ENCODE data around the gene RIF1. TPM values are rescaled to one million over a fixed set of nuclear protein-coding genes. Genes with fewer than 3 reads are reported as not detected.

RIF1 gene
- total and polyA plus RNA-seq, 4 donors: 2.2 to 26.9 (median 12.2) TPM

- TF ChIP-seq REST (IDR thresholded peaks at IDR 0.05): no peak
Observed at GRCh38 chr2:151465771-151466170, 56.1 kb downstream of the RIF1 start (continued).

- H3K36me3 ChIP-seq (ENCODE audit: control insufficient read depth in 4 of 4, insufficient read depth in 3 of 4, low read depth in 1 of 4, low read length in 3 of 4): peaks cover 1 to 55% (median 49%) of the 10 kb centered on the region in 4 donors
- no peaks in the 10 kb centered on the region for H3K9me3 ChIP-seq (ENCODE audit: control insufficient read depth in 4 of 4, low read length in 3 of 4)
- H3K4me3 ChIP-seq (ENCODE audit: low read depth in 1 of 3, low read length in 3 of 3): no peak overlapping the region
- no peaks in the 10 kb centered on the region for H3K27me3 ChIP-seq (ENCODE audit: control insufficient read depth in 4 of 4, insufficient read depth in 4 of 4, low read length in 3 of 4)
- TF ChIP-seq REST (IDR thresholded peaks at IDR 0.05) (no peak), SP1 (IDR thresholded peaks at IDR 0.05) (no peak), EGR1 (IDR thresholded peaks at IDR 0.05; ENCODE audit: low read depth in 2 of 2) (no peak), MAX (IDR thresholded peaks at IDR 0.05) (no peak), ATF3 (IDR thresholded peaks at IDR 0.05) (no peak), CTCF (IDR thresholded peaks at IDR 0.05; ENCODE audit: low read depth, low read length, missing input control) (no peak), JUND (IDR thresholded peaks at IDR 0.05) (no peak)
- 100% methylated on average over 1 of the region's 1 CpG for WGBS
- H3K27ac ChIP-seq (ENCODE audit: low read depth in 1 of 2, low read length in 2 of 2): no peak overlapping the region
- no peak overlapping the region for H3K9ac ChIP-seq (ENCODE audit: low read depth in 1 of 2, low read length in 2 of 2)
- DNase-seq (ENCODE audit: low spot score): no peak
- no peaks in the 10 kb centered on the region for H3K4me1 ChIP-seq (ENCODE audit: control insufficient read depth in 4 of 4, insufficient read depth in 4 of 4, low read length in 3 of 4)
Observed at GRCh38 chr2:151470556-151470955, 60.9 kb downstream of the RIF1 start.

- no peak for DNase-seq (ENCODE audit: low spot score)
Observed at GRCh38 chr2:151472966-151473365, 63.3 kb downstream of the RIF1 start.

More at GRCh38 chr2:151472966-151473365, 63.3 kb downstream of the RIF1 start:
- Histone ChIP-seq H3K27ac (ENCODE audit: low read depth in 1 of 2, low read length in 2 of 2) (no peak overlapping the region), H3K9ac (ENCODE audit: low read depth in 1 of 2, low read length in 2 of 2) (no peak overlapping the region), H3K27me3 (ENCODE audit: control insufficient read depth in 4 of 4, insufficient read depth in 4 of 4, low read length in 3 of 4) (no peaks in the 10 kb centered on the region), H3K9me3 (ENCODE audit: control insufficient read depth in 4 of 4, low read length in 3 of 4) (no peaks in the 10 kb centered on the region), H3K36me3 (ENCODE audit: control insufficient read depth in 4 of 4, insufficient read depth in 3 of 4, low read depth in 1 of 4, low read length in 3 of 4) (peaks cover 0 to 40% (median 32%) of the 10 kb centered on the region in 4 donors), H3K4me1 (ENCODE audit: control insufficient read depth in 4 of 4, insufficient read depth in 4 of 4, low read length in 3 of 4) (no peaks in the 10 kb centered on the region), H3K4me3 (ENCODE audit: low read depth in 1 of 3, low read length in 3 of 3) (no peak overlapping the region)
- TF ChIP-seq EGR1 (IDR thresholded peaks at IDR 0.05; ENCODE audit: low read depth in 2 of 2): no peak
- TF ChIP-seq MAX (IDR thresholded peaks at IDR 0.05): no peak
- no peak for TF ChIP-seq FOXA2 (IDR thresholded peaks at IDR 0.05)
- no peak for TF ChIP-seq CTCF (IDR thresholded peaks at IDR 0.05; ENCODE audit: low read depth, low read length, missing input control)
- no peak for TF ChIP-seq TAF1 (conservative IDR thresholded peaks at IDR 0.05)
- no peak for TF ChIP-seq YY1 (IDR thresholded peaks at IDR 0.05)
- TF ChIP-seq SP1 (IDR thresholded peaks at IDR 0.05): no peak
- 90% methylated on average over 3 of the region's 3 CpGs for WGBS
